AG10803 (cell line): ENCODE results near the gene FAM219A.

ENCODE experiments used
- DNase-seq: peaks from one replicate; pipeline ENCODE4 v3.0.0; 2010; ENCODE audit warnings: low read depth
- H3K4me3 ChIP-seq: 2 replicates; pipeline ENCODE4 v1.5.1; 2011; ENCODE audit warnings: mild to moderate bottlenecking, low read length, control low read depth
- TF ChIP-seq, protein P1 (sequence below): conservative IDR thresholded peaks from 2 replicates; pipeline ENCODE4 v1.5.1; 2011; ENCODE audit warnings: mild to moderate bottlenecking, low read length, control low read depth, inconsistent platforms

The FAM219A gene

GRCh38 chr9:34417734-34418133 is 40.6 kb downstream of the FAM219A start:
- DNase-seq, result no peak
- H3K4me3 ChIP-seq, result no peak overlapping the region
- TF ChIP-seq, protein P1, sequence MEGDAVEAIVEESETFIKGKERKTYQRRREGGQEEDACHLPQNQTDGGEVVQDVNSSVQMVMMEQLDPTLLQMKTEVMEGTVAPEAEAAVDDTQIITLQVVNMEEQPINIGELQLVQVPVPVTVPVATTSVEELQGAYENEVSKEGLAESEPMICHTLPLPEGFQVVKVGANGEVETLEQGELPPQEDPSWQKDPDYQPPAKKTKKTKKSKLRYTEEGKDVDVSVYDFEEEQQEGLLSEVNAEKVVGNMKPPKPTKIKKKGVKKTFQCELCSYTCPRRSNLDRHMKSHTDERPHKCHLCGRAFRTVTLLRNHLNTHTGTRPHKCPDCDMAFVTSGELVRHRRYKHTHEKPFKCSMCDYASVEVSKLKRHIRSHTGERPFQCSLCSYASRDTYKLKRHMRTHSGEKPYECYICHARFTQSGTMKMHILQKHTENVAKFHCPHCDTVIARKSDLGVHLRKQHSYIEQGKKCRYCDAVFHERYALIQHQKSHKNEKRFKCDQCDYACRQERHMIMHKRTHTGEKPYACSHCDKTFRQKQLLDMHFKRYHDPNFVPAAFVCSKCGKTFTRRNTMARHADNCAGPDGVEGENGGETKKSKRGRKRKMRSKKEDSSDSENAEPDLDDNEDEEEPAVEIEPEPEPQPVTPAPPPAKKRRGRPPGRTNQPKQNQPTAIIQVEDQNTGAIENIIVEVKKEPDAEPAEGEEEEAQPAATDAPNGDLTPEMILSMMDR, result no peak

DNA sequence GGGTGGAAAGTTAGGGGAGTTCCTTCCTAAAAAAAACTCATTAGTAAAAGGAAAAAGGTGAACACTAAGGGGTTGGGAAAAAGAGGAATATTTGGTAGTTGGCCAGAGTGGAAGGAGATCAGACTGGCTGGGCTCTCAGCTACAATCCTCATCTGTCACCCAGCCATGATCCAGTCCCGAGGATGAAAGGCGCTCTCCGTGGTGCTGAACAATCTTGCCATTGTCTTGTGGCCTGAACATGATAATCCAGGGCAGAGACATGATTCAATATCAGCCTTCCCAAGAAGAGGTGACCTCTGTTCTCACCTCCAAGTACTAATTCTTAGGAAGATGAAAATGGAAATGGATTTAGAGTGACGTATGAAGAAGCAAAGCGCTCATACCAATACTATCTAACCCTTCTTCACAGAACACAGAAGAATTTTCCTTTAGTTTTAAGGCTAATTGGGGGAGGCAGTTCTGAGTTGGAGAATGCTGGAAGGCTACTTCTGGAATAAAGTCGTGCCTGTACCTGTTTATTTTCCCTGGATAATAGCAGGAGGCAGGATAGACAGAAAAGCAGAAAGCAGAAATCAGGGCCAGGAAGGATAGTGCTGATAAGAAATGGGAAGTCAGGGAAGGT is 45.0 kb downstream of the FAM219A start:
- TF ChIP-seq, protein P1, result no peak
- DNase-seq, result peak; percentile 24

DNA sequence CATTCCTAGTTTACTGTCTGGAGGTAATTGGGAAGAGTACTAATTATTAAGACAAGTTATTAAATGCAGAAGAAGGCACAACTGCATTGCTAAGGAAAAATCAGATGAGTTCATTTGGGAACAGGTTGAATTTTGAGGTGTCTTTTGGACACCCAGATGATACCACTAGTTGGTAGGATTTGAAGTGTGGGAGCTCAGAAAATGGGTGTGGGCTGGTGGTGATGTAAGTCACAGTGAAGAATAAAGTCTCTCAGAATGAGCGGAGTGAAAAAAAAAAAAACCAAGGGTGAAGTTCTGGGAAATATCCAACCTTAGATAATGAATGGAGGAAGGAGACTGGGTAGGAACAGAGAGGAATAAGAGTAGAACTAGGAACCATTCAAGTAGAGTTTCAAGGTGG is 46.0 kb downstream of the FAM219A start:
- TF ChIP-seq, protein P1, result no peak
- DNase-seq, result no peak
- H3K4me3 ChIP-seq, result no peak overlapping the region

More for the DNA sequence above, 45.0 kb downstream of the FAM219A start:
- no peak overlapping the region for H3K4me3 ChIP-seq

GRCh38 chr9:34409154-34409553 is 49.2 kb downstream of the FAM219A start:
- no peak overlapping the region for H3K4me3 ChIP-seq
- DNase-seq, result no peak
- TF ChIP-seq, protein P1, result no peak

DNA sequence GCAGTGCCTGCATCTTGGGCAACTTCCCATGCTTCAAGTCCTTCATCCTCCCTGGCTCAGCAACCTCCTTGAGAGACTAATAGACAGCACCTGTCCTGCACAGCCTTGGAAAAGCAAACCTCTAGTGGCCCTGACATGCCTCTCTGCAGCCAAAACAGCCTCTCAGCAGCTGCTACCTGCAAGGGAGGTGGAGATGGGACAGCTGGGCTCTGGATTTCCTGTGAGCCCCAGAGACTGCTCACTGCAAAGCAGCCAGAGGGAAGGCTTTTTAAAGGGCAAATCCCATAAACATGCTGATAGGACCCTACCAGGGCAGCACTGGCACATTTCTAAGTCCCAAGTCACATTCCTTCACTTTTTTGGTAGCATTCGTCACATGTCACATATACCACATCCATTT is 50.2 kb downstream of the FAM219A start:
- TF ChIP-seq, protein P1, result no peak
- DNase-seq, result no peak
- no peak overlapping the region for H3K4me3 ChIP-seq

- no peak for DNase-seq
- no peak overlapping the region for H3K4me3 ChIP-seq
- TF ChIP-seq, protein P1, result no peak
Observed at GRCh38 chr9:34406219-34406618, 52.2 kb downstream of the FAM219A start.

GRCh38 chr9:34405719-34406118 is 52.7 kb downstream of the FAM219A start:
- DNase-seq, result peak; percentile 42
- H3K4me3 ChIP-seq, result no peak overlapping the region
- TF ChIP-seq, protein P1, result no peak
